Adrenal gland (tissue), 5 donors: ENCODE data around the gene CYB561.

Experiments
- CTCF ChIP-seq, 6 experiments: fragments of 450-650 bp in 4 of 6; fragments of 200-600 bp in 2 of 6; sonication (generic) in 1 of 6; IDR thresholded peaks; 1 replicate in 5 of 6; 2 replicates in 1 of 6; pipeline versions ENCODE4 v1.5.1 to v1.8.0; 2016 to 2021; ENCODE audit warnings: antibody characterized with exemption in 6 of 6, mild to moderate bottlenecking in 2 of 6, moderate library complexity in 1 of 6
- POLR2A ChIP-seq, 2 donors: fragments of 450-650 bp; IDR thresholded peaks; one replicate each; pipeline ENCODE4 v1.6.1; 2017; ENCODE audit warnings: antibody characterized with exemption in 2 of 2, mild to moderate bottlenecking in 2 of 2, moderate library complexity in 1 of 2
- donor health status: DM: no; HTN: no; CAD: no.

DNA sequence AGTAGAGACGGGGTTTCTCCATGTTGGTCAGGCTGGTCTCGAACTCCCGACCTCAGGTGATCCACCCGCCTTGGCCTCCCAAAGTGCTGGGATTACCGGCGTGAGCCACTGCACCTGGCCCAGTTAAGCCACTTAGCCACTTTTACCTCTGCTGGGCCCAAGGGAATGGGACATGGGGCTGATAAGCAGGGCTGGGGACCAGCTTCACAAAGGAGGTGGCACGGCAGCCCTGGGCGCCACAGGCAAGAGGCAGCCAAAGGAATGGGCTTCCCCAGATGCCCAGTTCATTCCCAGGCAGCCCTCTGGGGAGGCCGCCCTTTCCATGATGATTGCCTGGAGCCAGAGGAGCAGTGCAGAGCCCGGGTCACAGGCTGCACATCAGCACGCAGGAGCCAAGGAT is 5.0 kb upstream of the CYB561 start:
- TF ChIP-seq POLR2A (IDR thresholded peaks at IDR 0.05) (no peak), CTCF (IDR thresholded peaks at IDR 0.05) (no peak)
